Gastrocnemius medialis (tissue), 4 donors: ENCODE measurements around the gene PLCB1.

ENCODE experiments used
- POLR2A ChIP-seq, 2 donors: fragments of 450-650 bp; IDR thresholded peaks; one replicate each; pipeline ENCODE4 v1.6.1; 2017; ENCODE audit warnings: antibody characterized with exemption in 2 of 2, mild to moderate bottlenecking in 2 of 2, moderate library complexity in 2 of 2
- TF ChIP-seq, protein P1 (sequence below), 5 experiments: fragments of 450-650 bp in 3 of 5; fragments of 200-600 bp in 2 of 5; sonication (generic) in 2 of 5; IDR thresholded peaks in 4 of 5; conservative IDR thresholded peaks in 1 of 5; 1 replicate in 4 of 5; 2 replicates in 1 of 5; pipeline ENCODE4 v1.5.1; 2016 to 2019; ENCODE audit warnings: antibody characterized with exemption in 5 of 5, mild to moderate bottlenecking in 3 of 5, moderate library complexity in 3 of 5

DNA sequence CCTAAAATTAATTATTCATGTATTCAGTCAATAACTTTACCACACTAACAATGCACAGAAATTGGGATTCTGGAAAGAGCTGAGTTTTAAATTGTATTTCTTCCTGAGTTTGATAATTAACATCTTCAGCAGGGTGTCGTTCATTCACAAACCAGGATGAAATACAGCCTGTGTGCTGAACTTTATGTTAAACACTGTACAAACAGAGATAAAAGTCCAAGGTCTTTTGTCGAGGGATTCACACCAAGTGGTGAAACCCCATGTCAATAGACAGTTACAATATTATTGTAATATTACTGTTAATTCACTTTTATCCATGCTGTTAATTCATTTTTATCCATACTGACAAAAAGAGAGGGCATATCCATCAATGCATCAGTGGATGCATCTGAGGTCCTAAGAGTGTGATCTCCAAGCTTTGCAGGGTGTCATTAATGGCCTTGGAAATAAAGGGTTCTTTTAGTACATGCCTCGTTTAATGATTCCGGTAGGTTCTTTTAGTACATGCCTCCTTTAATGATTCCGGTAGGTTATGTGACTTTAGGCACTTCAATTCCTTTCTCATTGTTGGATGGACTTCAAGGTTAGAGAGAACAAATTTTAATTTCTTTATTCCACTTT, 234.3 kb downstream of the PLCB1 start:
- TF ChIP-seq, protein P1, sequence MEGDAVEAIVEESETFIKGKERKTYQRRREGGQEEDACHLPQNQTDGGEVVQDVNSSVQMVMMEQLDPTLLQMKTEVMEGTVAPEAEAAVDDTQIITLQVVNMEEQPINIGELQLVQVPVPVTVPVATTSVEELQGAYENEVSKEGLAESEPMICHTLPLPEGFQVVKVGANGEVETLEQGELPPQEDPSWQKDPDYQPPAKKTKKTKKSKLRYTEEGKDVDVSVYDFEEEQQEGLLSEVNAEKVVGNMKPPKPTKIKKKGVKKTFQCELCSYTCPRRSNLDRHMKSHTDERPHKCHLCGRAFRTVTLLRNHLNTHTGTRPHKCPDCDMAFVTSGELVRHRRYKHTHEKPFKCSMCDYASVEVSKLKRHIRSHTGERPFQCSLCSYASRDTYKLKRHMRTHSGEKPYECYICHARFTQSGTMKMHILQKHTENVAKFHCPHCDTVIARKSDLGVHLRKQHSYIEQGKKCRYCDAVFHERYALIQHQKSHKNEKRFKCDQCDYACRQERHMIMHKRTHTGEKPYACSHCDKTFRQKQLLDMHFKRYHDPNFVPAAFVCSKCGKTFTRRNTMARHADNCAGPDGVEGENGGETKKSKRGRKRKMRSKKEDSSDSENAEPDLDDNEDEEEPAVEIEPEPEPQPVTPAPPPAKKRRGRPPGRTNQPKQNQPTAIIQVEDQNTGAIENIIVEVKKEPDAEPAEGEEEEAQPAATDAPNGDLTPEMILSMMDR (IDR thresholded peaks at IDR 0.05 in 4 of 5, conservative IDR thresholded peaks at IDR 0.05 in 1 of 5) = no peak
- TF ChIP-seq POLR2A (IDR thresholded peaks at IDR 0.05) = no peak
